ENCODE data around the gene MAGEB17.

- TF ChIP-seq CTCF (IDR thresholded peaks at IDR 0.05) (no peak), JUND (IDR thresholded peaks at IDR 0.05) (no peak), EZH2phosphoT487 (IDR thresholded peaks at IDR 0.05; ENCODE audit: borderline replicate concordance, low read depth) (no peak), SMC3 (IDR thresholded peaks at IDR 0.05; ENCODE audit: low read depth, low read length) (no peak), EP300 (IDR thresholded peaks at IDR 0.05; ENCODE audit: borderline replicate concordance in 1 of 2, low read depth in 1 of 2, low read length in 1 of 2) (no peak), POLR2AphosphoS5 (IDR thresholded peaks at IDR 0.05; ENCODE audit: low read depth, low read length) (no peak), REST (IDR thresholded peaks at IDR 0.05; ENCODE audit: low read depth, low read length) (no peak), ELF1 (IDR thresholded peaks at IDR 0.05) (no peak), RAD21 (IDR thresholded peaks at IDR 0.05; ENCODE audit: low read length) (no peak), GATA2 (CRISPR knock-in tag; IDR thresholded peaks at IDR 0.05) (no peak), TAF1 (IDR thresholded peaks at IDR 0.05; ENCODE audit: borderline replicate concordance, low read depth, low read length) (no peak), NRF1 (IDR thresholded peaks at IDR 0.05; ENCODE audit: low read depth, low read length) (no peak), RXRA (IDR thresholded peaks at IDR 0.05; ENCODE audit: borderline replicate concordance, low read depth) (no peak)
Observed at GRCh38 chrX:16172391-16172790, 5.1 kb downstream of the MAGEB17 start.
